Measurements from ENCODE around the gene NDUFS6.

DNA sequence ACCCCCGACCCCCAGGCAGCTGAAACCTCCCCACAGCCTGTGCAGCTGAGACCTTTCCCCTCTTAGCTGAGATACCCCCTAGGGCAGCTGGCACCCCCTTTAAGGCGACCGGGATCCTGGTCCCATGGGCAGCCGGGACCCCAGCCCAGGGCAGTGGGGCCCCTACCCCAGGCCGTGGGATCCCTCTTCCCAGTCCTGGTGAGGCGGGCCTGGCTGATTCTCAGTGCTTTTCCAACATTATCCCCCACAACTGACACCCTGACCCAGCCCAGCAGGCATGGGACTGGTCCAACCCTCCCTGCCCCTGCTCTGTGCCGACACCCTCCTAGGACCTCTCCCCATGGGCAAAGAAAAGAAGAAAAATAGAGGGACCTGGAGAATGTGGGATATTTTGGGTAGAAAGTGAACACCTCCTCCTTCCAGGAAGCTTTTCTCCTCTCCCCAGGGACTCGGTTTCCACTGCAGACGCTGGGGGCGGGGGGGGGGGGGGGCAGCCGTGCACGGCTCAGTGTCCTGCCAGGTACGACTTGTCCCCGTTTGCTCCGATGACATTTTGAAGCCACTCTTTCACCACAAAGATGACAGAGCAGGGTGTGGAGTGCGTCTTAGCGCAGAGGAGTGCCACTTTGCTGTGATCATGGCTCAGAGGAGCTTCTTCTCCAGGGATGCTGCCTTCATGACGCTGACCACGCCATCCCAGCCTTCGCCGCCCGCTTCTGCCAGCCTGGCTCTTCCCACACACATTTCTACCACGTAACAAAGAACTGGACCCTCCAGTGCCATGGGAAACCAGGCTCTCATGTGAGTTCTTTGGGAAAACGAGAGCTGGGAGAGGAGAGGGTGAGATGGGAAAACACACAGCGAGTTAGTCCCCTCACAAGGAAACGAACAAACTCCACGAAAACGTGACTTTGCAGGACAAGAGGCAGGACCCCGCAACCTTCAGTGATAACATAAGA, 49.1 kb upstream of the NDUFS6 start:
- TF ChIP-seq, protein P1, sequence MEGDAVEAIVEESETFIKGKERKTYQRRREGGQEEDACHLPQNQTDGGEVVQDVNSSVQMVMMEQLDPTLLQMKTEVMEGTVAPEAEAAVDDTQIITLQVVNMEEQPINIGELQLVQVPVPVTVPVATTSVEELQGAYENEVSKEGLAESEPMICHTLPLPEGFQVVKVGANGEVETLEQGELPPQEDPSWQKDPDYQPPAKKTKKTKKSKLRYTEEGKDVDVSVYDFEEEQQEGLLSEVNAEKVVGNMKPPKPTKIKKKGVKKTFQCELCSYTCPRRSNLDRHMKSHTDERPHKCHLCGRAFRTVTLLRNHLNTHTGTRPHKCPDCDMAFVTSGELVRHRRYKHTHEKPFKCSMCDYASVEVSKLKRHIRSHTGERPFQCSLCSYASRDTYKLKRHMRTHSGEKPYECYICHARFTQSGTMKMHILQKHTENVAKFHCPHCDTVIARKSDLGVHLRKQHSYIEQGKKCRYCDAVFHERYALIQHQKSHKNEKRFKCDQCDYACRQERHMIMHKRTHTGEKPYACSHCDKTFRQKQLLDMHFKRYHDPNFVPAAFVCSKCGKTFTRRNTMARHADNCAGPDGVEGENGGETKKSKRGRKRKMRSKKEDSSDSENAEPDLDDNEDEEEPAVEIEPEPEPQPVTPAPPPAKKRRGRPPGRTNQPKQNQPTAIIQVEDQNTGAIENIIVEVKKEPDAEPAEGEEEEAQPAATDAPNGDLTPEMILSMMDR (conservative IDR thresholded peaks at IDR 0.05; ENCODE audit: low read depth, low read length), result no peak
- no peak for TF ChIP-seq EZH2 (IDR thresholded peaks at IDR 0.05; ENCODE audit: borderline replicate concordance, low read depth, low read length, poor library complexity, severe bottlenecking)
